SK-N-MC (cell line): ENCODE results near the gene PCED1B.

ENCODE experiments used
- EZH2 ChIP-seq: fragments of 200-600 bp; sonication (generic); IDR thresholded peaks from one replicate; pipeline ENCODE4 v1.6.1; 2017; ENCODE audit warnings: antibody characterized with exemption
- FOXP2 ChIP-seq: optimal IDR thresholded peaks from 2 replicates; pipeline ENCODE3; 2011; ENCODE audit warnings: mild to moderate bottlenecking, moderate library complexity; ENCODE audit not compliant: insufficient read depth; ENCODE audit errors: extremely low read length, control extremely low read depth
- POLR2AphosphoS5 ChIP-seq: IDR thresholded peaks from 2 replicates; pipeline ENCODE4 v1.6.1; 2012; ENCODE audit warnings: mild to moderate bottlenecking, low read depth, low read length, borderline replicate concordance

- TF ChIP-seq EZH2 = no peak
- TF ChIP-seq FOXP2 = no peak
- TF ChIP-seq POLR2AphosphoS5 = no peak
Measured at GRCh38 chr12:47251919-47252318, 172.5 kb downstream of the PCED1B start.
